Stomach (tissue), 9 donors: ENCODE results near the gene ING1. TPM values are rescaled to one million over a fixed set of nuclear protein-coding genes. Genes with fewer than 3 reads are reported as not detected.

Experiments
- DNase-seq, 2 donors: peaks; one replicate each; pipeline versions ENCODE4 v3.0.0 to v3.0.0-alpha.2; 2013 to 2019
- H3K27ac ChIP-seq, 5 donors: fragments of 200-600 bp in 4 of 5; sonication (generic) in 4 of 5; one replicate each; pipeline ENCODE4 v1.5.1; 2013 to 2019; ENCODE audit warnings: mild to moderate bottlenecking in 1 of 5, moderate library complexity in 1 of 5
- H3K27me3 ChIP-seq, 3 donors: fragments of 200-600 bp; sonication (generic); one replicate each; pipeline ENCODE4 v1.5.1; 2017 to 2019; ENCODE audit warnings: mixed run types in 1 of 3
- H3K36me3 ChIP-seq, 4 donors: fragments of 200-600 bp; sonication (generic); 1 replicate in 3 of 4; 2 replicates in 1 of 4; pipeline ENCODE4 v1.5.1; 2016 to 2019
- H3K4me1 ChIP-seq, 4 donors: fragments of 200-600 bp; sonication (generic); one replicate each; pipeline ENCODE4 v1.5.1; 2016 to 2019
- H3K4me3 ChIP-seq, 4 donors: fragments of 200-600 bp; sonication (generic) in 3 of 4; one replicate each; pipeline ENCODE4 v1.5.1; 2016 to 2019; ENCODE audit warnings: mild to moderate bottlenecking in 1 of 4
- H3K9me3 ChIP-seq, 4 donors: fragments of 200-600 bp; sonication (generic); one replicate each; pipeline ENCODE4 v1.5.1; 2016 to 2019
- EP300 ChIP-seq: sonication (generic); formaldehyde crosslinking; IDR thresholded peaks from one replicate; pipeline ENCODE4 v1.6.1; 2017; ENCODE audit warnings: antibody characterized with exemption
- POLR2A ChIP-seq, 4 donors: fragments of 450-650 bp; IDR thresholded peaks; one replicate each; pipeline ENCODE4 v1.6.1; 2016; ENCODE audit warnings: antibody characterized with exemption in 4 of 4, control low read depth in 2 of 4, mild to moderate bottlenecking in 1 of 4, moderate library complexity in 1 of 4
- POLR2AphosphoS5 ChIP-seq, 3 donors: sonication (generic); formaldehyde crosslinking; IDR thresholded peaks; one replicate each; pipeline ENCODE4 v1.6.1; 2016; ENCODE audit warnings: antibody characterized with exemption in 3 of 3
- WGBS, 5 donors: extraction: QIAGEN DNeasy Blood & Tissue Kit in 3 of 5; methylation state at CpG; one replicate each; pipeline versions ENCODE4 v1.1.5 to v1.1.7; 2013 to 2018; 5-methylcytosine and 5-hydroxymethylcytosine counted together
- intact Hi-C: fragments of 100-400 bp; cut with DNase I; formaldehyde crosslinking; loops from one replicate; pipeline ENCODE4 v1.15.1; 2023; ENCODE audit warnings: low total_unique reads
- polyA plus RNA-seq, 3 donors: library from polyadenylated mRNA; stranded (reverse); fragments of 200-250 nt; gene quantifications; one replicate each; pipeline ENCODE4 v1.2.3, GENCODE V29; 2013
- total RNA-seq, 5 donors: library from RNA; depleted of rRNA; stranded (reverse); fragments of >200 nt; gene quantifications; one replicate each; pipeline versions ENCODE4 v1.1.0 to v1.2.3, GENCODE V29; 2014 to 2016
- TF ChIP-seq, protein P1 (sequence below), 7 experiments: fragments of 450-650 bp in 4 of 7; fragments of 200-600 bp in 3 of 7; sonication (generic) in 3 of 7; IDR thresholded peaks; one replicate each; pipeline ENCODE4 v1.5.1; 2016 to 2019; ENCODE audit warnings: antibody characterized with exemption in 7 of 7, control low read depth in 2 of 7, mild to moderate bottlenecking in 1 of 7
- donor health status: healthy with polysubstance abuse.
- donor health status: Bipolar disorder and iron deficiency.
- donor health status: healthy.

The ING1 gene
- total and polyA plus RNA-seq, 8 donors: 6.4 to 88.9 (median 8.5) TPM

DNA sequence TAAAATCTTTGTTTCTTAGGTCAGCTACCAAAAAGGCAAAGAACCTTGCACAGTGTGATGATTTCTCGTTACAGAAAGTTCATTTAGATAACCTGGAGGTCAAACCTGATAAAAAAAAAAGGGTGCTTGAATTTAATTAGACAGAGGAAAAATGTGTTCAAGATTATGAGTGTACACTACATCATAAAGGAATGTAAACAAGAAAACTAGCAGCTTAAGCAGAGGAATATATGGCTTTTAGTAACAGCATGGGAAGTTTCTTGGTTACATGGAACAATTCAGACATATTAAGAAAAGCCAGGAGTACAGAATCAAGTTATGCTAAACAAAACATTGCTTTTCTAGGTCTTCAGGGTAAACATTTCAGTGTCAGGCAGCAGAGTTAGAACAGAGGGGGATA lies 32.9 kb downstream of the ING1 start:
- WGBS, 5 donors: 29 to 66% (median 41%) methylated on average over 1 of the region's 1 CpG

GRCh38 chr13:110748271-110748670 lies 34.8 kb downstream of the ING1 start:
- peaks cover 0 to 8% (median 0%) of the 10 kb centered on the region in 4 donors for H3K4me1 ChIP-seq
- no peaks in the 10 kb centered on the region for H3K27me3 ChIP-seq
- H3K27ac ChIP-seq: no peak overlapping the region
- H3K36me3 ChIP-seq: no peaks in the 10 kb centered on the region
- no peak overlapping the region for H3K4me3 ChIP-seq
- no peak for TF ChIP-seq POLR2A (IDR thresholded peaks at IDR 0.05)
- TF ChIP-seq POLR2AphosphoS5 (IDR thresholded peaks at IDR 0.05): no peak
- TF ChIP-seq, protein P1, sequence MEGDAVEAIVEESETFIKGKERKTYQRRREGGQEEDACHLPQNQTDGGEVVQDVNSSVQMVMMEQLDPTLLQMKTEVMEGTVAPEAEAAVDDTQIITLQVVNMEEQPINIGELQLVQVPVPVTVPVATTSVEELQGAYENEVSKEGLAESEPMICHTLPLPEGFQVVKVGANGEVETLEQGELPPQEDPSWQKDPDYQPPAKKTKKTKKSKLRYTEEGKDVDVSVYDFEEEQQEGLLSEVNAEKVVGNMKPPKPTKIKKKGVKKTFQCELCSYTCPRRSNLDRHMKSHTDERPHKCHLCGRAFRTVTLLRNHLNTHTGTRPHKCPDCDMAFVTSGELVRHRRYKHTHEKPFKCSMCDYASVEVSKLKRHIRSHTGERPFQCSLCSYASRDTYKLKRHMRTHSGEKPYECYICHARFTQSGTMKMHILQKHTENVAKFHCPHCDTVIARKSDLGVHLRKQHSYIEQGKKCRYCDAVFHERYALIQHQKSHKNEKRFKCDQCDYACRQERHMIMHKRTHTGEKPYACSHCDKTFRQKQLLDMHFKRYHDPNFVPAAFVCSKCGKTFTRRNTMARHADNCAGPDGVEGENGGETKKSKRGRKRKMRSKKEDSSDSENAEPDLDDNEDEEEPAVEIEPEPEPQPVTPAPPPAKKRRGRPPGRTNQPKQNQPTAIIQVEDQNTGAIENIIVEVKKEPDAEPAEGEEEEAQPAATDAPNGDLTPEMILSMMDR (IDR thresholded peaks at IDR 0.05): no peak
- TF ChIP-seq EP300: no peak
- DNase-seq: no peak
- WGBS, 5 donors: 60 to 80% (median 67%) methylated on average over 4 of the region's 4 CpGs
- H3K9me3 ChIP-seq: peaks cover 0 to 13% (median 7%) of the 10 kb centered on the region in 4 donors
- intact Hi-C loops: no loop called here

More for the DNA sequence above, 32.9 kb downstream of the ING1 start:
- no peak for DNase-seq
- no peak overlapping the region for H3K27ac ChIP-seq
- no peaks in the 10 kb centered on the region for H3K27me3 ChIP-seq
- peaks cover 0 to 18% (median 11%) of the 10 kb centered on the region in 4 donors for H3K9me3 ChIP-seq
- peaks cover 0 to 8% (median 0%) of the 10 kb centered on the region in 4 donors for H3K4me1 ChIP-seq
- intact Hi-C loops: no loop called here
- no peaks in the 10 kb centered on the region for H3K36me3 ChIP-seq
- TF ChIP-seq POLR2AphosphoS5 (IDR thresholded peaks at IDR 0.05) (no peak), EP300 (no peak), POLR2A (IDR thresholded peaks at IDR 0.05) (no peak)
- TF ChIP-seq, protein P1 (IDR thresholded peaks at IDR 0.05): no peak
- no peak overlapping the region for H3K4me3 ChIP-seq

DNA sequence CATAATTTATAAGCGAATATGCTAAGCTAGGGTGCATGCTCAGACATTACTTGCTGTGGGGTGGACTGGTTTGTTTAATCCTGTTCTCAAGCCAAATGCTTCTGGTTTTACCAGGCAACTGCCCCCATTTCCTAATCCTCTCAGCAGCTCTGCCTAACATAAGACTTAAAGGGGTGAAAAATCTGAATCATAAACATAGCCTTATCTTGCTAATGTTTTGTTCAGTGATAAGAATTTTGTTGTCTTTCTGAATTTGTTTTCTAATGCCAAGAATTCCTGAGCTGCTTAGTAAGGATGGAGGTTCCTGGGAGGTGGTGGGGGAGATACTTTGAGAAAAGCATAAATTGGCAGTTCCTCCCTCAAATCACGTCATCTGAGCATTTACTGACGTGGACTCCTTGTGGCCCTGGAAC lies 42.7 kb downstream of the ING1 start:
- Histone ChIP-seq H3K4me1 (no peaks in the 10 kb centered on the region), H3K27ac (no peak overlapping the region), H3K27me3 (no peaks in the 10 kb centered on the region), H3K9me3 (peaks cover 0 to 3% (median 0%) of the 10 kb centered on the region in 4 donors), H3K4me3 (no peak overlapping the region), H3K36me3 (no peaks in the 10 kb centered on the region)
- TF ChIP-seq POLR2A (IDR thresholded peaks at IDR 0.05) (no peak), POLR2AphosphoS5 (IDR thresholded peaks at IDR 0.05) (no peak)
- WGBS, 5 donors: 58 to 68% (median 65%) methylated on average over 3 of the region's 3 CpGs
- intact Hi-C loops: no loop called here
- DNase-seq: no peak

GRCh38 chr13:110757296-110757695 lies 43.8 kb downstream of the ING1 start:
- Histone ChIP-seq H3K36me3 (no peaks in the 10 kb centered on the region), H3K27ac (no peak overlapping the region), H3K27me3 (no peaks in the 10 kb centered on the region), H3K9me3 (no peaks in the 10 kb centered on the region), H3K4me1 (no peaks in the 10 kb centered on the region), H3K4me3 (no peak overlapping the region)
- no peak for DNase-seq
- WGBS, 5 donors: 88 to 92% (median 90%) methylated on average over 14 of the region's 14 CpGs
- TF ChIP-seq EP300: no peak
- TF ChIP-seq POLR2A (IDR thresholded peaks at IDR 0.05): no peak
- TF ChIP-seq, protein P1 (IDR thresholded peaks at IDR 0.05): no peak
- no peak for TF ChIP-seq POLR2AphosphoS5 (IDR thresholded peaks at IDR 0.05)
- intact Hi-C loops: no loop called here

GRCh38 chr13:110758195-110758805 lies 44.8 kb downstream of the ING1 start:
- Histone ChIP-seq H3K9me3 (no peaks in the 10 kb centered on the region), H3K4me3 (no peak overlapping the region), H3K27ac (no peak overlapping the region), H3K4me1 (no peaks in the 10 kb centered on the region), H3K27me3 (no peaks in the 10 kb centered on the region), H3K36me3 (no peaks in the 10 kb centered on the region)
- DNase-seq: no peak
- WGBS, 5 donors: 61 to 70% (median 68%) methylated on average over 4 of the region's 4 CpGs
- TF ChIP-seq EP300: no peak
- TF ChIP-seq, protein P1 (IDR thresholded peaks at IDR 0.05): no peak
- no peak for TF ChIP-seq POLR2A (IDR thresholded peaks at IDR 0.05)
- no peak for TF ChIP-seq POLR2AphosphoS5 (IDR thresholded peaks at IDR 0.05)
- intact Hi-C loops: no loop called here
